ENCODE data around the gene LILRB2. TPM values are rescaled to one million over a fixed set of nuclear protein-coding genes. Genes with fewer than 3 reads are reported as not detected.
"Not testable (repeated sequence)": the region's sequence is repeated elsewhere in the genome, so short reads cannot be mapped to it uniquely, and the experiment has no call there.

LILRB2 gene
- 1 to 10 TPM in 10 of 12 donors, not detected in 2; 1.4 to 3.8 (median 1.8) TPM for polyA plus RNA-seq (ENCODE audit: insufficient read length in 12 of 12)
- long read RNA-seq, donor 1, partial matches to known transcripts: 11 of 11 reads
- long read RNA-seq, donor 1, other reads (novel, unspliced or antisense): 0 of 11 reads
- long read RNA-seq, donor 2, partial matches to known transcripts: 0 of 1 reads
- long read RNA-seq, donor 2, other reads (novel, unspliced or antisense): 0 of 1 reads
- long read RNA-seq, donor 3: 0 reads
- long read RNA-seq, donor 4: 0 reads
- long read RNA-seq, donor 5, partial matches to known transcripts: 0 of 1 reads
- long read RNA-seq, donor 5, other reads (novel, unspliced or antisense): 0 of 1 reads
- long read RNA-seq, donor 6: 0 reads
- long read RNA-seq, donor 7: 0 reads
- long read RNA-seq, donor 8: 0 reads
- long read RNA-seq, donor 9: 0 reads
- long read RNA-seq, donor 10: 0 reads
- long read RNA-seq, donor 11: 0 reads

DNA sequence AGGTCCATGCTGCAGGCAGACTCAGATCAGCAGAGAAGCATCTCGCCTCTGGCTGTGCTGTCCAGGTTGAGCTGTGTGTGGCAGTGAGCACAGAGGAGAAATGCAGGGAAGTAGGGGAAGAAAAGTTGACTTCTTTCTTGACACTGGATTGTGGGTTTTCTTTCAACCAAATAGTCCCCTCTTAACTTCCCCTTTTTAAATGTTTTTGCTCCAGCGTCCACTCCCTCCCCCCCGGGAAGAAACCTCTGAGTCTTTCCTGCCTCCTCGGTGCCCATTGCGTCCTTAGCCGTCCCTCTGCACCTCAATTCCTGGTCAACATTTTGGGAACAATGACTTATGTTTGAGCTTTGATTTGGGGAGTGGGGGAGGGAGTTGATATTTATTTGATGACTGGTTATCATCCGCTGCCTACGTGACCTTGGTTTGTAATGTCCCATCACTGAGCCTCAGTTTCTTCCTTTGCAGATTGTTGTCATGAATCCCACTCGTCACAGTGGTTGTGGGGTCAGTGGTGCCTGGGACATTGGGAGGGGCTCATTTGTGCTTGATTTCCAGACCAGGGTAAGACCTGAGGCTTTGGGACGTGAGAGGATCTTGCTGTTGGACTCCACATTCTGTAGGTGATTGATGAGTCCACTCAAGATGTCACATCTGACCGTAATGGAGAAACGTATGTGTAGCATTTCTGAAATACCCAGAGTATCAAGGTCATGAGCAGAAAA lies at the start of gene LILRB2:
TSS of gene LILRB2 (minus strand) at position 104 of the 722 bp plus-strand sequence. CDS start 614 bp downstream, outside the sequence.
- no peak for DNase-seq

DNA sequence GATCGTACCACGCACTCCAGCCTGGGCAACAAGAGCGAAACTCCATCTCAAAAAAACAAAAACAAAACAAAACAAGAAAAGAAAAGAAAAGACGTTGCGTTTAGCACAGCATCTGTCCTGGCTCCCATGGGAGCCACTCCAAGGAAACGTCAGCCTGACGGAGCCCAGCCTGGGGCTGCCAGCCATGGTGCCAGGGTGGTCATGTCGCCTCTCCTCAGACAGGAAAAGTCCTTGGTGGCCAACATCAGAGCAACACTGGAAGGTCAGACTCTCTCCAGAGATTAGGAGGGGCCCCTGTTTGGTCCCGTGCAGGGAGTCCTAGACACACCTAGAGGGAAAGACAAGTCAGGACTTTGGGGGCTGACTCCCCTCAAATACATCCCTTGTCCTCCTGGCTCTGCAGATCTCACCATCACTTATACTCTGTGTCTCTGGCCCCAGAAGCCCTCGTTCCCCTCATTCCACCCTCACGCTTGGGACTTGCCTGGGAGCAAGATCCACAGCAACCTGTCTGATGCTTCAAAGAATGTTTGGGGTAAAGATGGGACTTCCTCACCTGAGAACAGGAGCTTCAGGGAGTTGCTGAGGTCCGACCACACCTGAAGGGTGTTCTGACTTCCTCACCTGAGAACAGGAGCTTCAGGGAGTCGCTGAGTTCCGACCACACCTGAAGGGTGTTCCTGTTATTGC lies 48.7 kb upstream of the LILRB2 start:
- DNase-seq: no peak

DNA sequence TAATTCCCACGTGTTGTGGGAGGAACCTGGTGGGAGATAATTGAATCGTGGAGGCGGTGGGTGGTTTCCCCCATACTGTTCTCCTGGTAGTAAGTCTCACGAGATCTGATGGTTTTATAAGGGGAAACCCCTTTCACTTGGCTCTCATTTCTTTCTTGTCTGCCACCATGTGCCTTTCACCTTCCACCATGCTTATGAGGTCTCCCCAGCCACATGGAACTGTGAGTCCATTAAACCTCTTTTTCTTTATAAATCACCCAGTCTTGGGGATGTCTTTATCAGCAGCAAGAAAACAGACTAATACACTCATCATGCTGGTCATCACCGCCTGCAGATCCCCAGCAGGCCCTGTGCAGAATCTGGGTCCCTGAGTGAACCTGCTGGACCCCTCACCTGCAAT lies 47.9 kb upstream of the LILRB2 start:
- not testable (repeated sequence) for DNase-seq

DNA sequence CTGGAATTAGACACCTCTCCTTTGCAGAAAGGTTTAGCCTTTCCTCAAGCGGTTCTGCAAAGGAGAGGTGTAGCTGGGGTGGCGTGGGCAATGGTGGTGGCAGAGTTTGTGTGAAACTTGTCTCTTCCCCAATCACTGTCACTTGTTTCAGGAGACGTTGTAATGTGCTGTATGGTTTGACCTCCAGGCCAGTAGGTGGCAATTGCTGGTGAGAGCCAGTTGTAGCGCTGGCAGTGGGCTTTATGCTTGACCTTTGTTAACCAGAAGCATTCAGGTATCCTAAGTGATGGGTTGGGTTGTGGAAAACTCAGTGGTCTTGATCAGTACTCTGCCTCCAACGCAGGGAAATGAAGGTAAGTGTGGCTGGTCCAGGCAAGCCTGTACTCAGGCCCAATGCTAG lies 44.7 kb upstream of the LILRB2 start:
- DNase-seq: no peak

DNA sequence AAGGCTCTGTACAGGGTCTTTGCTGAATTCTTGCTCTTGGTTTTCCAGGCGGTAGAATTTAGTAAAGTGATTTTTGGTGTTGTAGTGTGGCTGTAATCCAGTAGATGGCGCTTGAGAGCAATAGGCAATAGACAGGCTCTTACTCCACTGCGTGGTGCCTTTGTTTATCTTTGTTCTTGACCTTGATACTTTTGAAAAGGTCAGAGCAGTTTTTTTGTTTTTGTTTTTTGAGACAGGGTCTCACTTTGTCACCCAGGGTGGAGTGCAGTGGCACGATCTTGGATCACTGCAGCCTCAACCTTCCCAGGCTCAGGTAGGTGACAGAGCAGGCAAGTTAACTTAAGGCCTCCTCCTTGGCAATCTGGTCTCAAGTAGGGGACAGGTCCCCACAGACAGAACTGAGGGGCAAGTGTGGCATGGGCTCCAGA lies 44.3 kb upstream of the LILRB2 start:
- peak; percentile 39 for DNase-seq

DNA sequence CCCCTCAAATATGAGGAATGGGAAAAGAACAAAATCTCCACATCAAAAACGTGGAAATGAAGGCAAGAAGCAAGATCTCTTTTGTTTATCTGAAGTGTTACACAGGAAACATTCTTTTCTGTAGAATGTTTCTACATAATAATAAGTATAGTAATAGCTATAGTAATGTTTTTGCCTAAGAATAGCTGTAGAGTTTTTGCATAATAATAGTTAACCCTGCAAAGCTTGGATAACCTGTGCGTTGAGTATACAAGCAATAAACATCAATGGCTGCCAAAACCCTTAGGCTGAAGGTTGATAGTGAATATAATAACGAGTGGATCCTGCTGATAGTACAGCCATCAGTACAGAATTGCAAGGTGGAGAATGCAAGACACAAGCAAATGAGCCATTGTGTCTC lies 43.2 kb upstream of the LILRB2 start:
- DNase-seq: no peak

DNA sequence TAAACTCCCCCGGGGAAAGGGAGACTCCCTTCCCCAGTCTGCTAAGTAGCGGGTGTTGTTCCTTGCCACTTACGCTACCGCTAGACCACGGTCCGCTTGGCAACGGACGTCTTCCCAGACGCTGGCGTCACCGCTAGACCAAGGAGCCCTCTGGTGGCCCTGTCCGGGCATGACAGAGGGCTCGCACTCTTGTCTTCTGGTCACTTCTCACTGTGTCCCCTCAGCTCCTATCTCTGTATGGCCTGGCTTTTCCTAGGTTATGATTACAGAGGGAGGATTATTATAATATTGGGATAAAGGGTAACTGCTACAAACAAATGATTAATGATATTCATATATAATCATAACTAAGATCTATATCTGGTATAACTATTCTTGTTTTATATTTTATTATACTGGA lies 42.0 kb upstream of the LILRB2 start:
- DNase-seq: not testable (repeated sequence)

DNA sequence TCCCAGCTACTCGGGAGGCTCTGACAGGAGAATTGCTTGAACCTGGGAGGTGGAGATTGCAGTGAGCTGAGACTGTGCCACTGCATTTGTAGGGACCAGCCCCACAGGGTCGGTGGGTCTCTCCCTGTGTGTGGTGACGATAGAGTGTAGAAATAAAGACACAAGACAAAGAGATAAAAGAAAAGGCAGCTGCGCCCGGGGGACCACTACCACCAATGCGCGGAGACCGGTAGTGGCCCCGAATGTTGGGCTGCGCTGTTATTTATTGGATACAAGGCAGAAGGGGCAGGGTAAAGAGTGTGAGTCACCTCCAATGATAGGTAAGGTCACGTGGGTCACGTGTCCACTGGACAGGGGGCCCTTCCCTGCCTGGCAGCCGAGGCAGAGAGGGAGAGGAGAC lies 41.4 kb upstream of the LILRB2 start:
- not testable (repeated sequence) for DNase-seq

DNA sequence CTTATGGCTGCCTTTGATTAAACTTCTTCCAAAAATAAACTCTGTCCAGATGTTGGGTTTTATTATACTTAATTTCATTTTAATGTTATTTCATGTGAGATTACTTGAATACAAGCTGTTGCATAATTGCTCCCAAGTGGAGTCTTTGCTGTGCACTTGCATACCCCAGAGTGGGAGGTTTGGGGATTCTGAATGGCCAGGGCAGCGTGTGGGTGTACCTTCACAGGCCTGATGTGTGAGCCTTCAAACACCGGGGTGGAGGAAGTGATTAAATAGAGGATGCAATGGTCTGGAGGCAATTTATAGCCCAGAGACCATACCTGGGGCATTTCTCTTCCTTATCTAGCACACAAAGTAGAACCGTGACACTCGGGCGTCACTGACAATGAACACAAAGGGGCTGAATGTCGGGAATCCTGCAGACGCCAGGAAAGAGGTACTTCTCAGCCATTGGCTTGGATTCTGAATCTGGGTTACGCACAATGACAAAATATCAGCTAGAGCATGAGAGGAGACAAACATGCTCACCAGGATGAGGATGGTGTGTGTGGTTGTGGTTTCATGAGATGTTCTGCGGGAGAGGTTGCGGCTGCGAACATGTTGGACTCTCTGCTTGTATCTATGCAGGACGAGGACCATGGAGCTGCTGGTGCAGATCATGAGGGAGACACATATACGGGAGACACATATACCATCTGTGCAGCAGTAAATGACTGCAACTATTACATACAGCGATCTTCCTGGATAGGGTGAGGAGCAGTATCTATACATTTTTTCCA lies 39.2 kb upstream of the LILRB2 start:
- no peak for DNase-seq

DNA sequence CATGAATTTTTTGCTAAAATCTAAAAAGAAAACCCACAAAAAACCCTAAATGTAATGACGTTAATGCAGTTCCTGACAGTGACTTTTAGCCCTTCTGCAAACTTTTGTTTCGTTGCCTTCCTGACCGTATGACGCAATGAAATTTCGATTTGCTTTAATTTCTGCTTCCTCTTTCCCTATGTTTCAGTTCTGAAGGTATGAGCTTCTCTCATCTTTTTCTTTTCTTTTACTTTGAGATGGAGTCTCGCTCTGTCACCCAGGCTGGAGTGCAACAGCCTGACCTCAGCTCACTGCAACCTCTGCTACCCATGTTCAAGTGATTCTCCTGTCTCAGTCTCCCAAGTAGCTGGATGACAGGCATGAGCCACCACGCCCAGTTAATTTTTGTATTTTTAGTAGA lies 38.1 kb upstream of the LILRB2 start:
- no peak for DNase-seq

DNA sequence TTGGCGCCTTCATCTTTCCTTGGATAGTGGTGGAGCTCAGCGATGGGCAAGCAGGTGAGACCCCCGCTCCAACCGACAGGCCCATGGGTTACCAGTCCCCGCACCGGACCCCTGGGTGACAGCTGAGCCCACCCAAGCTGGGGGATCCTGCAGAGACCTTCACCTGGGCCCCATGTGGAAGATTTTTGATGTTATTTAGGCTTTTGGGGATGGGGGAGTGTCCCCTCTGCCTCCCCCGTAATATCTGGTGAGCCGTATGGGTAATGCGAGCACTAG lies 37.0 kb upstream of the LILRB2 start:
- DNase-seq: no peak

DNA sequence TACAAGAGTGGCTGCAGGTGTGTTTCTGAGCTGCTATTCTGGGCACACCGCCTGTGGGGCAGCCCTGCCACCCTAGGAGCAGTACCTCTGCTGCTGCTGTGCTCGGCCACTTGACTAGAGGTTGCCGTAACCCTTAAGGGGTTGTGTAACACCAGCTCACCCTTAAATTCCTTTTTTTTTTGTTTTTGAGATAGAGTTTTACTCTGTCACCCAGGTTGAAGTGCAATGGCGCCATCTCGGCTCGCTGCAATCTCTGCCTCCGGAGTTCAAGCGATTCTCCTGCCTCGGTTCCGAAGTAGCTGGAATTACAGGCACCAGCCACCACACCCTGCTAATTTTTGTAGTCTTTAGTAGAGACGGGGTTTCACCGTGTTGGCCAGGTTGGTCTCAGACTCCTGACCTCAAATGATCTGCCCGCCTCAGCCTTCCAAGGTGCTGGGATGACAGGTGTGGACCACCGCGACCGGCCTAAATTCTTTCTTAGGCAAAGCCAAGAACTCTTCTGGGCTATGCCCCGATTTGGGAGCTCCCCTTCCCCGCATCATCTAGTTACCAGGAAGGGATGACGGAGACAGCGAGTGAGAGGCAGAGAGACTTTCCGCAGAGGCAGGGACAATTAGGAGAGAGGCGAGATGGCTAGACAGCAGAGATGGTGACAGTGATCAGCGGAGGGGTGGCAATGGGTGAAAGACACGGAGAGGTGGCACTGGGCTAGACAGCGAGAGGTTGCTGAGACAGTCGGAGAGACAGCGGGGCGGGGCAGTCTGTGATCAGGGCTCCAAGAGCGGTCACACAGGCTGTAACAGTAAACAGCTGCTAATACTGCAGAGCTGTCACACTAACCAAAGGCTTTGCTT lies 36.4 kb upstream of the LILRB2 start:
- no peak for DNase-seq

DNA sequence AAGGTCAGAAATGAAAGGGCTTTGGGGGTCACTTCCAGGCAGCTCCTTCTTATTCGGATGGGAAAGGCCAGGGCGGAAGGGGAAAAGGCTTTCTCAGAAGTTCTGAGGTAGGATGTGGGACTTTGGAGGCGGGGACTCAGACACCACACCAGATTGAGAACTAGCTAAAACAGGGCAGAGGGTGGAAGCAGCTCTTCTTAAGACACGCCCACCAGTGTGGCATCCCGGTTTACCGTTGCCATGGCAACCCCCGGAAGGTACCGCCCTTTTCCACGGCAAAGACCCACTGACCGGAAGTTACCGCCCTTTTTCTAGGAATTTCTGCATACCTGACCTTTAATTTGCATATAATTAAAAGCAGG lies 35.8 kb upstream of the LILRB2 start:
- DNase-seq: no peak

DNA sequence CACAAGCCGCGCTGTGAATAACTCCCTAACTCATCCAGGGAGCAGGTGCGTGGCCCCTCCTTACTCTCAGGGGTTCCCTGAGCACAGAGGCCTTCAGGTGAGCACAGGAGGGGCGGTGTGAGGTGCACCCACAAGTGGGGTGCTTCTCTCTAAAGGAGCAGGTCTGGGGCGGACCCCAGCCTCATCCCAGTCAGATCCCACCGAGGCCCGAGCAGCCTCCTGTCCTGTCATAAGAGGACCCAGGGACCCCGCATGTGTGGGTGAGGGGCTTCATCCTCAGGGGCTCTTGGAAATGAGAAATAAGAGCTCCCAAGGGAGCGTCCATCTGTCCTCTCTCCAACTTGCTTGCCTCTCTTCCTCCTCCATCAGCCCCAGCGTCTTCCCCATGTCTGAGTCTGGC lies 35.0 kb upstream of the LILRB2 start:
- DNase-seq: no peak

DNA sequence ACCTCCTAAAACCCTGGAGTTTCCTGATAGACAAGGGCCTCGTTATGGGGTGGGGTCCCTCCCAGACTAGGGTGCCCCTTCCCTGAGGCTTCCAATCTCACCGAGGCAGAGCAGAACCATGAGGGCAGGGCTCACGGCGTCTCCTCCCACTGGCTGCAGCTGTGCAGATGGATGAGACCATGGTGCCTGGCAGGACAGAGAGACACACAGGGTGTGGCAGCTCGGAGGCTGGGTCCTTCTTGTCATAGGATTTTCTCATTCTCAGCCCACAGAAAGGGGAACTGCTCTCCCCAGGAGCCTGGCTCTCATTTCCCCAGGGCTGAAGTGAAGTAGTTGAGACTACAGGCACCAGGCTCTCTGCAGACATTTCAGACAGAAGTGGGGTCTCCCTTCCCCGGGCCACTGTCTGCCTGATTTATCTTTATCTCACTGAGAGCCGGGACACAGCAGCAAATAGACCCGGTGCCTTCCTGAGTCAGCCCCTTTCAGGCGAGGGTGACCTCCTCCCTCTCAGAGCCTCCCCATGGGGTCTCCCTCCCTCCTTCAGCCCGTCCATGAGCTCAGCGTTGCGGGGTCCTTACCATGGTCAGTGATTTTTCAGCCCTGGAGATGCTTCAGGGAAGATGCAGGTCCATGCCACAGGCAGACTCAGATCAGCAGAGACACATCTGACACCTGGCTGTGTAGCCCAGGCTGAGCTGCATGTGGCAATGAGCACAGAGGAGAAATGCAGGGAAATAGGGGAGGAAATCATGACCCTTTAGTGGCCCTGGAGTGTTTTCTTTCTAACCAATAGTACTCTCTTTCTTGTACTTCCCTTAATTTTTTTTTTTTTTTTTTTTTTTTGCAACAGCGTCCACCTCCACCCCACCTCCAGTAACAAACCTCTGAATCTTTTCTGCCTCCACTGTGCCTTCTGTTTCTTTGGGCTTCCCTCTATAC lies 31.8 kb upstream of the LILRB2 start, which contains the start of gene LILRA5:
TSS of gene LILRA5 (minus strand) at position 731 of the 942 bp plus-strand sequence. CDS start at position 584, 147 bp downstream.
- DNase-seq: no peak

DNA sequence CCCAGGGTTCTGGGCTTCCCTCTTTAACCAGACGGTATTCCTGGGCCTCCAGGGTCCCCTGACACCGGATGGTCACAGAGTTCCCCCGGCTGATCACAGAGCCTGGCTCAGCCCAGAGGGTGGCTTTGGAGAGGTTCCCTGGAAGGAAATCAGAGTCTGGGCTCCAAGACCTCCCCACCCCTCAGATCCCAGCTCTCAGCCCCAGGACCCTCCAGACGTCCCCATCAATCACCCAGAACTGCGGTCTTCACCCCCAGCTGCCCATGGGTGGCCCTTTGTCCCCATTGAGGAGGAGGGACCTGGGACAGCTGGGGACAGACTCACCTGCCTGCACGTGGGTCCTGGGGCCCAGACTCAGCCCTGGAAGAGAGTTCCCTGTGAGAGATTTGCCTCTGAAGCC lies 31.1 kb upstream of the LILRB2 start:
- DNase-seq: no peak

DNA sequence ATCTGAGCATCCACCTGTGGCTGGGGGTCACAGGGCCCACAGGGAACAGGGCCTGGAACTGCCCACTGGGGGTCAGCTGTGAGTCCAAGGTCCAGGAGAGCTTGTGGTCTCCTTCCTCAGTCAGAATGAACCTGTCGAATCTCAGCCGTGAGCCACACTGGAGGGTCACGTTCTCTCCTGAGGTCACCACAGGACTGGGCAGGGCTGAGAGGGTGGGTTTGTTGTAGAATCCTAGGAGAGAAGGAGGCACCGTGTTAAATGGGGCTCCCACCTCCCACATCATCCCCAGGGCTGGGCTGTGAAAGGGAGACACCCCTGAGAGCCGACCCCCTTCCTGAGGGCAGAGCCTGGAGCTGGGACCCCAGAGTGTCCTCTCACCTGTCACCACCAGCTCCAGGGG lies 30.6 kb upstream of the LILRB2 start:
- no peak for DNase-seq

DNA sequence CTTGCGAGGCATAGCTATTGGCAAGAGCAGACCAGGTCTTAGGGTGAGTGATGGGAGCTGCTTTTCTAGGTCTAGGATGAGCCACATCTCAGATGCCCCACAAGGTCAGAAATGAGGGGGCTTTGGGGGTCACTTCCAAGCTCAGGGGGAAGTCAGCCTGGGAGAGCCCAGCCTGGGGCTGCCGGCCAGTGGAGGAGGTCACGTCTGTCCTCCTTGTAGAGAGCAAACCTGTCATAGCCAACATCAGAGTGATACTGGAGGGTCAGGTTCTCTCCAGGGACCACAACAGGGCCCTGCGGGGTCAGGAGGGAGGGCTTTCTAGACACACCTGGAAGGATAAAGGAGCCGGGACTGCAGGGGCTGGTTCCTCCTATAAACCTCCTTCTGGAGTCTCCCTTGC lies 29.6 kb upstream of the LILRB2 start:
- no peak for DNase-seq

DNA sequence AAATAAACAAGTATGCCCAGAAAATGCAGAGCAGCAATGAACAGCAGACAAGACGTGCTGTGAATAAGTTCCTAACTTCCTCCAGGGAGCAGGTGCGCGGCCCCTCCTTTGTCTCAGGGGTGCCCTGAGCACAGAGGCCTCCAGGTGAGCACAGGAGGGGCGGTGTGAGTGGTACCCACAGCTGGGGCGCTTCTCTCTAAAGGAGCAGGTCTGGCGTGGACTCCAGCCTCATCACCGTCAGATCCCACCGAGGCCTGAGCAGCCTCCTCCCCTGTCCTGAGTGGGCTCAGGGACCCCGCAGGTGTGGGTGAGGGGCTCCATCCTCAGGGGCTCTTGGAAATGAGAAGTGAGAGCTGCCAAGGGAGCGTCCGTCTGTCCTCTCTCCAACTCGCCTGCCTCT lies 28.9 kb upstream of the LILRB2 start:
- no peak for DNase-seq

All from muscle of arm (tissue), 14 donors.